Endothelial cell of umbilical vein (primary cell): ENCODE results near the gene BTC. TPM values are rescaled to one million over a fixed set of nuclear protein-coding genes. Genes with fewer than 3 reads are reported as not detected.

Experiments
- BruUV-seq: library from RNA; stranded (reverse); fragments of 400-500 nt; replicated peaks from 2 replicates; lab custom pipeline; 2021; lab: Mats Ljungman, UMichigan
- CTCF ChIA-PET: fragments of 300-600, 350-600 bp; sonication (Branson Sonifier 250); formaldehyde crosslinking; loops from one replicate; lab custom pipeline; 2021; ENCODE audit warnings: antibody characterized with exemption, inconsistent platforms; lab: Charles Lee
- POLR2A ChIA-PET: fragments of 300-600, 350-600 bp; sonication (Branson Sonifier 250); formaldehyde crosslinking; loops from one replicate; lab custom pipeline; 2021; ENCODE audit warnings: antibody characterized with exemption, inconsistent platforms; lab: Charles Lee
- DNase-seq: peaks from one replicate; pipeline ENCODE4 v3.0.0-alpha.2; 2011; ENCODE audit warnings: low read depth, low spot score
- FAIRE-seq: peaks from 2 replicates; lab custom pipeline; 2011; peaks lifted over from hg19 to GRCh38; lab: Jason Lieb, UNC
- H2AFZ ChIP-seq: 2 replicates; pipeline ENCODE4 v1.6.0; 2012; ENCODE audit warnings: low read depth, low read length, control low read depth, inconsistent platforms
- H3K27ac ChIP-seq: 2 replicates; pipeline ENCODE4 v1.5.1; 2011; ENCODE audit warnings: low read depth, mild to moderate bottlenecking, control low read depth, low read length, moderate library complexity; ENCODE audit not compliant: insufficient read depth
- H3K27me3 ChIP-seq, 2 experiments: 2 replicates each; pipeline versions ENCODE4 v1.6.0 to v1.6.1; 2011; ENCODE audit warnings: low read length in 2 of 2, mixed read lengths in 1 of 2; ENCODE audit not compliant: control insufficient read depth in 2 of 2, insufficient read depth in 2 of 2
- H3K36me3 ChIP-seq, 2 experiments: 2 replicates in 1 of 2; 3 replicates in 1 of 2; pipeline ENCODE4 v1.5.1; 2011; ENCODE audit warnings: low read length in 2 of 2, mild to moderate bottlenecking in 1 of 2, moderate library complexity in 1 of 2; ENCODE audit not compliant: control insufficient read depth in 2 of 2, insufficient read depth in 2 of 2; ENCODE audit errors: extremely low read depth in 1 of 2
- H3K4me1 ChIP-seq: 3 replicates; pipeline ENCODE4 v1.5.1; 2011; ENCODE audit warnings: mild to moderate bottlenecking, low read length; ENCODE audit not compliant: control insufficient read depth, insufficient read depth; ENCODE audit errors: extremely low read depth
- H3K4me2 ChIP-seq: 2 replicates; pipeline ENCODE4 v1.6.1; 2011; ENCODE audit warnings: low read length, control low read depth, mixed read lengths; ENCODE audit not compliant: insufficient read depth
- H3K4me3 ChIP-seq, 3 experiments: fragments of 200-600 bp in 1 of 3; sonication (generic), shearing (Covaris generic) in 1 of 3; replicated peaks in 1 of 3; 2 replicates each; pipeline ENCODE4 v1.5.1; 2011 to 2016; ENCODE audit warnings: control low read depth in 3 of 3, low read length in 3 of 3, mild to moderate bottlenecking in 2 of 3, inconsistent platforms in 1 of 3, low read depth in 1 of 3, moderate library complexity in 1 of 3; ENCODE audit not compliant: insufficient read depth in 1 of 3
- H3K79me2 ChIP-seq: 2 replicates; pipeline ENCODE4 v1.6.0; 2012; ENCODE audit warnings: low read length, inconsistent platforms; ENCODE audit not compliant: control insufficient read depth, insufficient read depth
- H3K9ac ChIP-seq: replicated peaks from 2 replicates; pipeline ENCODE3; 2011; ENCODE audit warnings: low read length, control low read depth; ENCODE audit not compliant: insufficient read depth; ENCODE audit errors: extremely low read depth
- H3K9me1 ChIP-seq: replicated peaks from 3 replicates; pipeline ENCODE4 v1.6.0; 2011; ENCODE audit warnings: mild to moderate bottlenecking, low read length; ENCODE audit not compliant: control insufficient read depth, insufficient read depth; ENCODE audit errors: extremely low read depth
- H3K9me3 ChIP-seq: replicated peaks from 2 replicates; pipeline ENCODE4 v1.5.1; 2012; ENCODE audit warnings: low read length, inconsistent platforms; ENCODE audit not compliant: control insufficient read depth, insufficient read depth
- H4K20me1 ChIP-seq: replicated peaks from 2 replicates; pipeline ENCODE3; 2011; ENCODE audit warnings: mild to moderate bottlenecking, low read length; ENCODE audit not compliant: control insufficient read depth, insufficient read depth; ENCODE audit errors: extremely low read depth
- EZH2 ChIP-seq: IDR thresholded peaks from 2 replicates; pipeline ENCODE4 v1.6.1; 2012; ENCODE audit warnings: borderline replicate concordance, low read depth, mild to moderate bottlenecking, moderate library complexity, low read length, inconsistent platforms; ENCODE audit not compliant: severe bottlenecking
- FOS ChIP-seq: IDR thresholded peaks from 2 replicates; pipeline ENCODE4 v1.6.1; 2011; ENCODE audit warnings: mild to moderate bottlenecking, low read length, moderate library complexity, borderline replicate concordance; ENCODE audit not compliant: insufficient read depth
- GATA2 ChIP-seq: IDR thresholded peaks from 2 replicates; pipeline ENCODE4 v1.7.0; 2011; ENCODE audit warnings: low read depth, mild to moderate bottlenecking, moderate library complexity, mixed read lengths, low read length; ENCODE audit not compliant: insufficient read length, insufficient read depth
- JUN ChIP-seq: IDR thresholded peaks from 2 replicates; pipeline ENCODE4 v1.6.1; 2011; ENCODE audit warnings: borderline replicate concordance, low read depth; ENCODE audit not compliant: insufficient read length, insufficient read depth
- MYC ChIP-seq: IDR thresholded peaks from one replicate; pipeline ENCODE4 v1.6.1; 2011; ENCODE audit warnings: mild to moderate bottlenecking, low read depth, low read length
- POLR2A ChIP-seq: IDR thresholded peaks from 2 replicates; pipeline ENCODE4 v1.6.1; 2012; ENCODE audit warnings: low read depth, mild to moderate bottlenecking, control low read depth, low read length
- POLR2AphosphoS5 ChIP-seq: IDR thresholded peaks from 2 replicates; pipeline ENCODE4 v1.6.1; 2012; ENCODE audit warnings: low read depth, mild to moderate bottlenecking, control low read depth, low read length, moderate library complexity; ENCODE audit not compliant: insufficient read depth
- dilution Hi-C: fragments of 300-500 bp; cut with MboI; formaldehyde crosslinking; loops from one replicate; pipeline ENCODE4 v1.15.0; 2019; ENCODE audit warnings: low sequenced_read_pairs; ENCODE audit not compliant: extremely low pct_ligation_motif_present
- intact Hi-C: fragments of 100-400 bp; cut with micrococcal nuclease; formaldehyde crosslinking; loops from one replicate; pipeline ENCODE4 v1.10.0; 2022
- polyA plus RNA-seq, 4 experiments: library from polyadenylated mRNA; depleted of rRNA in 3 of 4; stranded (reverse) in 3 of 4; unstranded in 1 of 4; fragments of >200 nt; gene quantifications; 2 replicates each; pipeline versions ENCODE4 v1.2.1 to v1.2.3, GENCODE V29; 2011 to 2012; ENCODE audit warnings: missing spikeins in 1 of 4
- total RNA-seq: library from RNA; stranded (reverse); gene quantifications from 2 replicates; pipeline ENCODE4 v1.2.3, GENCODE V29; 2021
- TF ChIP-seq, protein P1 (sequence below): IDR thresholded peaks from 2 replicates; pipeline ENCODE4 v1.6.1; 2011; ENCODE audit not compliant: insufficient read depth, insufficient read length
- TF ChIP-seq, protein P2 (sequence below), 2 donors: IDR thresholded peaks; 1 replicate in 1 of 2; 2 replicates in 1 of 2; pipeline ENCODE4 v1.5.1; 2011; ENCODE audit warnings: low read length in 2 of 2, mild to moderate bottlenecking in 2 of 2, moderate library complexity in 2 of 2, control low read depth in 1 of 2, inconsistent platforms in 1 of 2, low read depth in 1 of 2; ENCODE audit not compliant: insufficient read depth in 1 of 2; ENCODE audit errors: extremely low read depth in 1 of 2

BTC gene
- total and polyA plus RNA-seq, 2 donors (not counting 3 experiments of a cell fraction or from before 2014, with no cell fraction given): 0.04 TPM; not detected in 1

DNA sequence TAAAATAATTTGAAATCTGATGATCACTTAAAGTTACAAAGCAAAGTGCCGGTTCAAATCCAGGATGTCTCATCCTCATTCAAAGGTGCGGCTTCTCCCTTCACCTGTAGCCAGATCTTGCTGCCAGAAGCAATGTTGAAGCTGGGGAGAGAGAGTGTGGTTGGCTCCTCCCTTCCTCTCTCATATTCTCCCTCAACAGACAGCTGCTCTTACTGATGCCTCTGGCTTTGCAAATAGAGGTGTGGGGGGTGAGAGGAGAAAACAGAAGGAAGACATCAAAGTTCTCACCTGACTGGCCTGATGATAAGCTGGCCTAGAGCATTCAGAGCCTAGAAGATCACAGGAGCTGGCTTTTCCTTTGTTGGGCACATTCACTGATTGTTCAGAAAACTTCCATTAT is 28.3 kb upstream of the BTC start:
- H3K27ac ChIP-seq: no peak overlapping the region
- no peaks in the 10 kb centered on the region for H3K36me3 ChIP-seq
- no peaks in the 10 kb centered on the region for H3K9me3 ChIP-seq
- no peak overlapping the region for H3K4me3 ChIP-seq
- no peak for TF ChIP-seq POLR2A
- no peak overlapping the region for H3K9ac ChIP-seq
- no peaks in the 10 kb centered on the region for H3K79me2 ChIP-seq
- CTCF ChIA-PET: interaction anchor here (0.6 to 1.4 kb wide), 2 partner anchors 8 to 16 kb away, joined by 3 to 5 read pairs; no protein-coding TSS in a partner anchor
- no peaks in the 10 kb centered on the region for H3K27me3 ChIP-seq
- intact Hi-C loops (no loop called here), dilution Hi-C loops (no loop called here)
- no peaks in the 10 kb centered on the region for H3K4me1 ChIP-seq
- no peak for DNase-seq
- BruUV-seq: no TSS peak
- H4K20me1 ChIP-seq: no peaks in the 10 kb centered on the region
- no peak overlapping the region for H3K4me2 ChIP-seq
- no peak overlapping the region for H2AFZ ChIP-seq
- no peak for FAIRE-seq
- POLR2A ChIA-PET: no interaction called here
- no peaks in the 10 kb centered on the region for H3K9me1 ChIP-seq

DNA sequence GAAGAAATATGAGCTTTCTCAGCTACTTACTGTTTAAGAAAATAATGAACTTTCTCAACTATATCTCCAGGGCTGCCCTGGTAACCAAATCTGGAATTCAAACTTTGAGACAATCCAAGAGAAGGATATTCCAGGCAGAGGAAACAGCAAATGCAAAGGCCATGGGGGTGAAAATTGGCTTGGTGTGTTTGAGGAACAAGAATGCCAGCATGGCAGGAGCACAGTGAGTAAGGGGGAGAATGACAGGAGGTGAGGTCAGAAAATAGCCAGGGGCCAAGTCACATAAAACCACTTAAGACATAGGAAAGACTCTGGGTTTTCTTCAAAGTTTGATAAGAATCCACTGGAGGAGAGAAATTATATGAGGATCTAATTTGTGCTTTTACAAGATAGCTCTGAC is 27.2 kb upstream of the BTC start:
- H3K9ac ChIP-seq: no peak overlapping the region
- no peaks in the 10 kb centered on the region for H3K4me1 ChIP-seq
- H3K9me3 ChIP-seq: no peaks in the 10 kb centered on the region
- H3K4me2 ChIP-seq: no peak overlapping the region
- intact Hi-C loops: no loop called here
- dilution Hi-C loops: no loop called here
- TF ChIP-seq FOS (no peak), POLR2AphosphoS5 (no peak), JUN (no peak), GATA2 (no peak), MYC (no peak), EZH2 (no peak), POLR2A (no peak)
- TF ChIP-seq, protein P1, sequence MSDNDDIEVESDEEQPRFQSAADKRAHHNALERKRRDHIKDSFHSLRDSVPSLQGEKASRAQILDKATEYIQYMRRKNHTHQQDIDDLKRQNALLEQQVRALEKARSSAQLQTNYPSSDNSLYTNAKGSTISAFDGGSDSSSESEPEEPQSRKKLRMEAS: no peak
- TF ChIP-seq, protein P2, sequence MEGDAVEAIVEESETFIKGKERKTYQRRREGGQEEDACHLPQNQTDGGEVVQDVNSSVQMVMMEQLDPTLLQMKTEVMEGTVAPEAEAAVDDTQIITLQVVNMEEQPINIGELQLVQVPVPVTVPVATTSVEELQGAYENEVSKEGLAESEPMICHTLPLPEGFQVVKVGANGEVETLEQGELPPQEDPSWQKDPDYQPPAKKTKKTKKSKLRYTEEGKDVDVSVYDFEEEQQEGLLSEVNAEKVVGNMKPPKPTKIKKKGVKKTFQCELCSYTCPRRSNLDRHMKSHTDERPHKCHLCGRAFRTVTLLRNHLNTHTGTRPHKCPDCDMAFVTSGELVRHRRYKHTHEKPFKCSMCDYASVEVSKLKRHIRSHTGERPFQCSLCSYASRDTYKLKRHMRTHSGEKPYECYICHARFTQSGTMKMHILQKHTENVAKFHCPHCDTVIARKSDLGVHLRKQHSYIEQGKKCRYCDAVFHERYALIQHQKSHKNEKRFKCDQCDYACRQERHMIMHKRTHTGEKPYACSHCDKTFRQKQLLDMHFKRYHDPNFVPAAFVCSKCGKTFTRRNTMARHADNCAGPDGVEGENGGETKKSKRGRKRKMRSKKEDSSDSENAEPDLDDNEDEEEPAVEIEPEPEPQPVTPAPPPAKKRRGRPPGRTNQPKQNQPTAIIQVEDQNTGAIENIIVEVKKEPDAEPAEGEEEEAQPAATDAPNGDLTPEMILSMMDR (IDR thresholded peaks at IDR 0.05; ENCODE audit: extremely low read depth in 1 of 2, insufficient read depth in 1 of 2, low read depth in 1 of 2, low read length in 2 of 2): no peak
- H3K27me3 ChIP-seq: no peaks in the 10 kb centered on the region
- no peaks in the 10 kb centered on the region for H3K36me3 ChIP-seq
- no peak overlapping the region for H3K27ac ChIP-seq
- BruUV-seq: no TSS peak
- ChIA-PET CTCF (no interaction called here), POLR2A (no interaction called here)
- no peaks in the 10 kb centered on the region for H4K20me1 ChIP-seq
- H2AFZ ChIP-seq: no peak overlapping the region
- DNase-seq (no peak), FAIRE-seq (no peak)
- H3K9me1 ChIP-seq: no peaks in the 10 kb centered on the region
- no peaks in the 10 kb centered on the region for H3K79me2 ChIP-seq
- no peak overlapping the region for H3K4me3 ChIP-seq
